EL (cell line): Measurements from ENCODE around the gene AAR2.

Experiments
- DNase-seq: peaks from one replicate; pipeline ENCODE4 v3.0.0-alpha.2; 2016

The AAR2 gene

GRCh38 chr20:36218380-36219064 lies 17.8 kb upstream of the AAR2 start:
- DNase-seq: no peak

GRCh38 chr20:36219671-36220220 lies 16.5 kb upstream of the AAR2 start:
- DNase-seq: no peak

GRCh38 chr20:36225666-36226065 lies 10.6 kb upstream of the AAR2 start:
- no peak for DNase-seq

- no peak for DNase-seq
Measured at GRCh38 chr20:36228770-36229169, 7.5 kb upstream of the AAR2 start.

- DNase-seq: no peak
Measured at GRCh38 chr20:36230019-36230418, 6.3 kb upstream of the AAR2 start.

- DNase-seq: no peak
Measured at GRCh38 chr20:36231331-36231730, 4.9 kb upstream of the AAR2 start.

- DNase-seq: no peak
Measured at GRCh38 chr20:36234771-36235320, 1.4 kb upstream of the AAR2 start.

GRCh38 chr20:36236786-36237121 lies 476 bp downstream of the AAR2 start:
- DNase-seq: no peak

- DNase-seq: no peak
Measured at GRCh38 chr20:36237477-36237876, 1.2 kb downstream of the AAR2 start.

- DNase-seq: no peak
Measured at GRCh38 chr20:36238153-36238552, 1.9 kb downstream of the AAR2 start.

GRCh38 chr20:36238760-36239159 lies 2.5 kb downstream of the AAR2 start:
- DNase-seq: no peak

- DNase-seq: no peak
Measured at GRCh38 chr20:36240076-36240475, 3.8 kb downstream of the AAR2 start.

- no peak for DNase-seq
Measured at GRCh38 chr20:36241678-36242077, 5.4 kb downstream of the AAR2 start.

GRCh38 chr20:36243726-36244125 lies 7.4 kb downstream of the AAR2 start:
- no peak for DNase-seq

GRCh38 chr20:36246401-36246800 lies 10.1 kb downstream of the AAR2 start:
- DNase-seq: no peak

- no peak for DNase-seq
Measured at GRCh38 chr20:36248836-36249235, 12.6 kb downstream of the AAR2 start.

- DNase-seq: no peak
Measured at GRCh38 chr20:36249450-36249849, 13.2 kb downstream of the AAR2 start.

GRCh38 chr20:36251426-36251825 lies 15.1 kb downstream of the AAR2 start:
- no peak for DNase-seq

GRCh38 chr20:36252511-36252910 lies 16.2 kb downstream of the AAR2 start:
- DNase-seq: no peak

- no peak for DNase-seq
Measured at GRCh38 chr20:36253036-36253435, 16.8 kb downstream of the AAR2 start.

- no peak for DNase-seq
Measured at GRCh38 chr20:36254076-36254475, 17.8 kb downstream of the AAR2 start.

- DNase-seq: no peak
Measured at GRCh38 chr20:36255445-36255844, 19.2 kb downstream of the AAR2 start.

- no peak for DNase-seq
Measured at GRCh38 chr20:36259177-36260061, 23.1 kb downstream of the AAR2 start.

GRCh38 chr20:36260316-36260715 lies 24.0 kb downstream of the AAR2 start:
- DNase-seq: no peak
